GM18526 (cell line): Measurements from ENCODE around the gene ZNF627.

Experiments
- POLR2A ChIP-seq: IDR thresholded peaks from 3 replicates; pipeline ENCODE4 v1.6.1; 2011; ENCODE audit not compliant: insufficient read length; ENCODE audit errors: extremely low read depth

Gene ZNF627

GRCh38 chr19:11652492-11652891 is 55.2 kb downstream of the ZNF627 start:
- no peak for TF ChIP-seq POLR2A

GRCh38 chr19:11656535-11656934 is 59.3 kb downstream of the ZNF627 start:
- TF ChIP-seq POLR2A = no peak

- TF ChIP-seq POLR2A = no peak
These were observed 60.0 kb downstream of the ZNF627 start for GRCh38 chr19:11657307-11657706.

- no peak for TF ChIP-seq POLR2A
These were observed 61.7 kb downstream of the ZNF627 start for GRCh38 chr19:11658970-11659369.

GRCh38 chr19:11659612-11660011 is 62.3 kb downstream of the ZNF627 start:
- TF ChIP-seq POLR2A = no peak

- no peak for TF ChIP-seq POLR2A
These were observed 65.0 kb downstream of the ZNF627 start for GRCh38 chr19:11662278-11662677.

GRCh38 chr19:11663181-11663591 is 65.9 kb downstream of the ZNF627 start:
- no peak for TF ChIP-seq POLR2A
